Measurements from ENCODE around the gene SCN7A.
"Not testable (repeated sequence)": the region's sequence is repeated elsewhere in the genome, so short reads cannot be mapped to it uniquely, and the experiment has no call there.

SCN7A gene

GRCh38 chr2:166373951-166374350 is 120.1 kb downstream of the SCN7A start:
- H3K36me3 Mint-ChIP-seq (ENCODE audit: insufficient read depth), result no peaks in the 10 kb centered on the region
- no peak for ATAC-seq (replicated peaks)
- no peak overlapping the region for H3K27ac Mint-ChIP-seq
- DNase-seq, result no peak
- H3K9me3 Mint-ChIP-seq, result peaks cover 0 to 6% of the 10 kb centered on the region in 2 donors
- H3K4me1 Mint-ChIP-seq (ENCODE audit: low read depth in 2 of 2), result no peaks in the 10 kb centered on the region
- peaks cover 0 to 16% of the 10 kb centered on the region in 2 donors for H3K27me3 Mint-ChIP-seq
- no peak overlapping the region for H3K4me3 Mint-ChIP-seq

GRCh38 chr2:166373539-166373938 is 120.5 kb downstream of the SCN7A start:
- ATAC-seq (replicated peaks) (no peak), DNase-seq (no peak)
- H3K27me3 Mint-ChIP-seq, result peaks cover 0 to 16% of the 10 kb centered on the region in 2 donors
- H3K36me3 Mint-ChIP-seq (ENCODE audit: insufficient read depth), result no peaks in the 10 kb centered on the region
- H3K27ac Mint-ChIP-seq, result no peak overlapping the region
- H3K4me3 Mint-ChIP-seq, result no peak overlapping the region
- H3K9me3 Mint-ChIP-seq, result peaks cover 0 to 6% of the 10 kb centered on the region in 2 donors
- no peaks in the 10 kb centered on the region for H3K4me1 Mint-ChIP-seq (ENCODE audit: low read depth in 2 of 2)

- Mint-ChIP-seq H3K4me1 (ENCODE audit: low read depth in 2 of 2) (no peaks in the 10 kb centered on the region), H3K27ac (no peak overlapping the region), H3K9me3 (peaks cover 0 to 6% of the 10 kb centered on the region in 2 donors), H3K36me3 (ENCODE audit: insufficient read depth) (no peaks in the 10 kb centered on the region), H3K4me3 (no peak overlapping the region), H3K27me3 (peaks cover 0 to 16% of the 10 kb centered on the region in 2 donors)
- no peak for DNase-seq
- no peak for ATAC-seq (replicated peaks)
Observed at GRCh38 chr2:166373105-166373504, 120.9 kb downstream of the SCN7A start.

- ATAC-seq (replicated peaks) (no peak), DNase-seq (no peak)
- Mint-ChIP-seq H3K27me3 (peaks cover 0 to 16% of the 10 kb centered on the region in 2 donors), H3K9me3 (peaks cover 0 to 2% of the 10 kb centered on the region in 2 donors), H3K27ac (no peak overlapping the region), H3K36me3 (ENCODE audit: insufficient read depth) (no peaks in the 10 kb centered on the region), H3K4me1 (ENCODE audit: low read depth in 2 of 2) (no peaks in the 10 kb centered on the region), H3K4me3 (no peak overlapping the region)
Observed at GRCh38 chr2:166372046-166372445, 122.0 kb downstream of the SCN7A start.

GRCh38 chr2:166365803-166366420 is 128.1 kb downstream of the SCN7A start:
- ATAC-seq (replicated peaks) (no peak), DNase-seq (no peak)
- Mint-ChIP-seq H3K36me3 (ENCODE audit: insufficient read depth) (no peaks in the 10 kb centered on the region), H3K27me3 (no peaks in the 10 kb centered on the region), H3K4me3 (no peak overlapping the region), H3K9me3 (peaks cover 0 to 6% of the 10 kb centered on the region in 2 donors), H3K27ac (no peak overlapping the region), H3K4me1 (ENCODE audit: low read depth in 2 of 2) (no peaks in the 10 kb centered on the region)

GRCh38 chr2:166365239-166365638 is 128.8 kb downstream of the SCN7A start:
- Mint-ChIP-seq H3K4me3 (no peak overlapping the region), H3K27me3 (no peaks in the 10 kb centered on the region), H3K4me1 (ENCODE audit: low read depth in 2 of 2) (no peaks in the 10 kb centered on the region), H3K9me3 (peaks cover 0 to 6% of the 10 kb centered on the region in 2 donors), H3K36me3 (ENCODE audit: insufficient read depth) (no peaks in the 10 kb centered on the region), H3K27ac (no peak overlapping the region)
- ATAC-seq (replicated peaks), result no peak
- no peak for DNase-seq

GRCh38 chr2:166364476-166365161 is 129.4 kb downstream of the SCN7A start:
- ATAC-seq (replicated peaks), result no peak
- Mint-ChIP-seq H3K27me3 (no peaks in the 10 kb centered on the region), H3K4me1 (ENCODE audit: low read depth in 2 of 2) (no peaks in the 10 kb centered on the region), H3K4me3 (no peak overlapping the region), H3K27ac (no peak overlapping the region), H3K9me3 (peaks cover 0 to 6% of the 10 kb centered on the region in 2 donors), H3K36me3 (ENCODE audit: insufficient read depth) (no peaks in the 10 kb centered on the region)
- no peak for DNase-seq

- Mint-ChIP-seq H3K4me3 (no peak overlapping the region), H3K27ac (no peak overlapping the region), H3K4me1 (ENCODE audit: low read depth in 2 of 2) (no peaks in the 10 kb centered on the region), H3K9me3 (peaks cover 0 to 6% of the 10 kb centered on the region in 2 donors), H3K27me3 (no peaks in the 10 kb centered on the region), H3K36me3 (ENCODE audit: insufficient read depth) (no peaks in the 10 kb centered on the region)
- ATAC-seq (replicated peaks) (no peak), DNase-seq (no peak)
Observed at GRCh38 chr2:166361351-166362153, 132.5 kb downstream of the SCN7A start.

- no peak for DNase-seq
- Mint-ChIP-seq H3K4me3 (no peak overlapping the region), H3K4me1 (ENCODE audit: low read depth in 2 of 2) (no peaks in the 10 kb centered on the region), H3K27ac (no peak overlapping the region), H3K9me3 (peaks cover 0 to 6% of the 10 kb centered on the region in 2 donors), H3K36me3 (ENCODE audit: insufficient read depth) (no peaks in the 10 kb centered on the region), H3K27me3 (no peaks in the 10 kb centered on the region)
- ATAC-seq (replicated peaks), result no peak
Observed at GRCh38 chr2:166360906-166361305, 133.1 kb downstream of the SCN7A start.

- Mint-ChIP-seq H3K9me3 (peaks cover 0 to 3% of the 10 kb centered on the region in 2 donors), H3K27me3 (no peaks in the 10 kb centered on the region), H3K4me3 (no peak overlapping the region), H3K27ac (no peak overlapping the region), H3K4me1 (ENCODE audit: low read depth in 2 of 2) (no peaks in the 10 kb centered on the region), H3K36me3 (ENCODE audit: insufficient read depth) (no peaks in the 10 kb centered on the region)
- no peak for ATAC-seq (replicated peaks)
- no peak for DNase-seq
Observed at GRCh38 chr2:166360426-166360825, 133.6 kb downstream of the SCN7A start.

- H3K27ac Mint-ChIP-seq; H3K9me3 Mint-ChIP-seq; H3K27me3 Mint-ChIP-seq; DNase-seq; H3K4me1 Mint-ChIP-seq (ENCODE audit: low read depth in 2 of 2); ATAC-seq (replicated peaks); H3K36me3 Mint-ChIP-seq (ENCODE audit: insufficient read depth); H3K4me3 Mint-ChIP-seq: not testable (repeated sequence)
Observed at GRCh38 chr2:166357950-166358321, 136.1 kb downstream of the SCN7A start.

GRCh38 chr2:166357068-166357949 is 136.7 kb downstream of the SCN7A start:
- Mint-ChIP-seq H3K9me3 (peaks cover 4 to 7% of the 10 kb centered on the region in 2 donors), H3K27me3 (no peaks in the 10 kb centered on the region), H3K4me3 (no peak overlapping the region), H3K36me3 (ENCODE audit: insufficient read depth) (no peaks in the 10 kb centered on the region), H3K4me1 (ENCODE audit: low read depth in 2 of 2) (no peaks in the 10 kb centered on the region), H3K27ac (no peak overlapping the region)
- ATAC-seq (replicated peaks), result no peak
- DNase-seq, result no peak

Measured in effector memory CD8-positive, alpha-beta T cell (primary cell).